ENCODE data around the gene DCP2.

DNA sequence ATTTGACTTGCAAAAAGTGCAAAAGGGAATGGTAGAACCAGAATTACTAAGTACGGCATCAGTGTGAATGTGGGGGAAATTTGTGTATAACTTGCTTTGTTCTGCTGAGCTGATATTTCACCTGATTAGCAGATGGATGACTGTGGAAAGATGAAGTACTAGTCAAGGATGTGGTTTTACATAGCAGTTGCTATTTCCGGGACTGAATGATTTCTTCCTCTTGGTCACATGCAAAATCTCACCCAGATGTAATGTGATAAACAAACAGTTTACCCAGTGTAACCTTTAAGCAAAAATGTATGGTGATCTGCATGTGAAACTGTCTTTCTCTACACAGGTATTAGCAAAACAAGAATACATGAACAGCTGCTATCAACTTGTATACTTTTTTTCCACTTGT is 46.1 kb downstream of the DCP2 start:
- TF ChIP-seq, protein P1, sequence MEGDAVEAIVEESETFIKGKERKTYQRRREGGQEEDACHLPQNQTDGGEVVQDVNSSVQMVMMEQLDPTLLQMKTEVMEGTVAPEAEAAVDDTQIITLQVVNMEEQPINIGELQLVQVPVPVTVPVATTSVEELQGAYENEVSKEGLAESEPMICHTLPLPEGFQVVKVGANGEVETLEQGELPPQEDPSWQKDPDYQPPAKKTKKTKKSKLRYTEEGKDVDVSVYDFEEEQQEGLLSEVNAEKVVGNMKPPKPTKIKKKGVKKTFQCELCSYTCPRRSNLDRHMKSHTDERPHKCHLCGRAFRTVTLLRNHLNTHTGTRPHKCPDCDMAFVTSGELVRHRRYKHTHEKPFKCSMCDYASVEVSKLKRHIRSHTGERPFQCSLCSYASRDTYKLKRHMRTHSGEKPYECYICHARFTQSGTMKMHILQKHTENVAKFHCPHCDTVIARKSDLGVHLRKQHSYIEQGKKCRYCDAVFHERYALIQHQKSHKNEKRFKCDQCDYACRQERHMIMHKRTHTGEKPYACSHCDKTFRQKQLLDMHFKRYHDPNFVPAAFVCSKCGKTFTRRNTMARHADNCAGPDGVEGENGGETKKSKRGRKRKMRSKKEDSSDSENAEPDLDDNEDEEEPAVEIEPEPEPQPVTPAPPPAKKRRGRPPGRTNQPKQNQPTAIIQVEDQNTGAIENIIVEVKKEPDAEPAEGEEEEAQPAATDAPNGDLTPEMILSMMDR (IDR thresholded peaks at IDR 0.05 in 4 of 5, conservative IDR thresholded peaks at IDR 0.05 in 1 of 5), result no peak
- TF ChIP-seq POLR2A (IDR thresholded peaks at IDR 0.05), result no peak
